ENCODE data around the gene POLN. TPM values are rescaled to one million over a fixed set of nuclear protein-coding genes. Genes with fewer than 3 reads are reported as not detected.
A peak's percentile ranks its signal among the peaks of the same experiment; 100 is the strongest.

Gene POLN
- total and polyA plus RNA-seq, 2 of the 4 experiments (the other 2 are of a cell fraction), result 0.63 to 0.72 TPM

GRCh38 chr4:2194496-2194895 is 47.4 kb downstream of the POLN start:
- H2AK5ac ChIP-seq (ENCODE audit: low read depth, low read length), result no peak overlapping the region
- no peak overlapping the region for H3K4me3 ChIP-seq (ENCODE audit: insufficient read depth, low read depth, low read length)
- H3K79me1 ChIP-seq (ENCODE audit: low read depth in 1 of 2, low read length in 2 of 2), result no peaks in the 10 kb centered on the region
- H3K4me2 ChIP-seq (ENCODE audit: low read depth, low read length), result no peak overlapping the region
- intact Hi-C loops (cut with micrococcal nuclease) (no loop called here), dilution Hi-C loops (cut with HindIII; ENCODE audit: low sequenced_read_pairs, unreplicated experiment) (no loop called here), in situ Hi-C loops (cut with MboI; ENCODE audit: low sequenced_read_pairs) (no loop called here)
- H3K4ac ChIP-seq (ENCODE audit: low read depth, low read length), result no peak overlapping the region
- H3K27ac ChIP-seq (ENCODE audit: insufficient read depth, low read length), result no peak overlapping the region
- no peaks in the 10 kb centered on the region for H3K9me1 ChIP-seq (ENCODE audit: insufficient read depth, low read length)
- no peak overlapping the region for H2BK120ac ChIP-seq (ENCODE audit: low read depth, low read length)
- no peak overlapping the region for H3K23ac ChIP-seq (ENCODE audit: low read depth, low read length)
- no peaks in the 10 kb centered on the region for H4K20me1 ChIP-seq (ENCODE audit: insufficient read depth, low read length)
- TF ChIP-seq POLR2A (IDR thresholded peaks at IDR 0.05; ENCODE audit: low read depth, low read length) (no peak), BHLHE40 (IDR thresholded peaks at IDR 0.05; ENCODE audit: low read depth, low read length) (no peak), SMC3 (IDR thresholded peaks at IDR 0.05; ENCODE audit: low read depth, low read length) (no peak), RCOR1 (IDR thresholded peaks at IDR 0.05; ENCODE audit: insufficient replicate concordance, low read length) (no peak), CEBPB (IDR thresholded peaks at IDR 0.05; ENCODE audit: low read depth, low read length) (no peak)
- no peak overlapping the region for H4K8ac ChIP-seq (ENCODE audit: low read depth in 2 of 2, low read length in 2 of 2)
- no CpG with 5 or more reads among the region's 4 CpGs for WGBS, 2 experiments (ENCODE audit: extremely low coverage in 2 of 2, insufficient read length in 1 of 2)
- H4K5ac ChIP-seq (ENCODE audit: low read depth, low read length), result no peak overlapping the region
- no TSS peak for BruUV-seq (replicated peaks)
- H3K36me3 ChIP-seq (ENCODE audit: control insufficient read depth, insufficient read depth, low read length), result no peaks in the 10 kb centered on the region
- H4K91ac ChIP-seq (ENCODE audit: insufficient read depth, low read depth, low read length), result no peak overlapping the region
- no peaks in the 10 kb centered on the region for H3K4me1 ChIP-seq (ENCODE audit: control insufficient read depth, insufficient read depth, low read length)
- DNase-seq, result peak; percentile 10
- H3K14ac ChIP-seq (replicated peaks; ENCODE audit: low read depth, low read length), result no peak overlapping the region
- H2BK15ac ChIP-seq (ENCODE audit: low read depth, low read length), result no peak overlapping the region
- no peak overlapping the region for H3K18ac ChIP-seq (ENCODE audit: low read depth, low read length)
- no peak overlapping the region for H3K56ac ChIP-seq (ENCODE audit: extremely low read depth, insufficient read depth, low read length)
- H2BK20ac ChIP-seq (ENCODE audit: low read depth, low read length), result no peak overlapping the region
- ChIA-PET POLR2A (ENCODE audit: unreplicated experiment) (no interaction called here), CTCF (interaction anchor here (1.2 kb wide), 1 partner anchor 26 kb away, joined by 3 read pairs; no protein-coding TSS in a partner anchor)
- H2AFZ ChIP-seq (replicated peaks; ENCODE audit: low read length, poor library complexity), result no peak overlapping the region
- no peak for ATAC-seq (ENCODE audit: low read depth)
- H2AK9ac ChIP-seq (replicated peaks; ENCODE audit: low read depth, low read length, poor library complexity), result no peak overlapping the region
- no peak overlapping the region for H3K9ac ChIP-seq (ENCODE audit: low read depth, low read length)
- no peak overlapping the region for H2BK5ac ChIP-seq (ENCODE audit: low read depth, low read length, poor library complexity, severe bottlenecking)
- H3K9me3 ChIP-seq (ENCODE audit: control insufficient read depth, insufficient read depth, low read length), result no peaks in the 10 kb centered on the region
- no peaks in the 10 kb centered on the region for H3K27me3 ChIP-seq (ENCODE audit: control insufficient read depth, insufficient read depth, low read length)

Measured in IMR-90 (cell line).